Measurements from ENCODE around the gene EDC3. TPM values are rescaled to one million over a fixed set of nuclear protein-coding genes. Genes with fewer than 3 reads are reported as not detected.

The EDC3 gene
- total RNA-seq, 4 donors from 2014 or later, result 13.6 to 31.8 (median 17.2) TPM

GRCh38 chr15:74722591-74722990 is 26.8 kb upstream of the EDC3 start:
- peaks cover 0 to 22% (median 5%) of the 10 kb centered on the region in 3 donors for H3K4me1 ChIP-seq
- no CpG with 5 or more reads among the region's 13 CpGs for WGBS, 2 donors (ENCODE audit: low coverage in 1 of 2)

GRCh38 chr15:74716651-74717050 is 20.8 kb upstream of the EDC3 start:
- H3K4me3 ChIP-seq, result no peak overlapping the region
- no peaks in the 10 kb centered on the region for H3K27me3 ChIP-seq
- H3K36me3 ChIP-seq, result no peaks in the 10 kb centered on the region
- TF ChIP-seq CTCF (IDR thresholded peaks at IDR 0.05), result no peak
- TF ChIP-seq POLR2A (IDR thresholded peaks at IDR 0.05), result no peak
- no peaks in the 10 kb centered on the region for H3K4me1 ChIP-seq
- WGBS, 2 donors (ENCODE audit: low coverage in 1 of 2), result 79% methylated on average over 5 of the region's 5 CpGs; no CpG with 5 or more reads in 1 of the 2 donors
- H3K9me3 ChIP-seq, result no peaks in the 10 kb centered on the region
- no peak overlapping the region for H3K27ac ChIP-seq
- no peak for ATAC-seq

More at GRCh38 chr15:74722591-74722990, 26.8 kb upstream of the EDC3 start:
- H3K4me3 ChIP-seq, result no peak overlapping the region
- TF ChIP-seq POLR2A (IDR thresholded peaks at IDR 0.05), result no peak
- no peak for TF ChIP-seq POLR2AphosphoS5 (IDR thresholded peaks at IDR 0.05)
- no peak for TF ChIP-seq EP300 (IDR thresholded peaks at IDR 0.05)
- no peak overlapping the region for H3K27ac ChIP-seq
- ATAC-seq, result no peak
- H3K36me3 ChIP-seq, result no peaks in the 10 kb centered on the region
- no peaks in the 10 kb centered on the region for H3K9me3 ChIP-seq
- H3K27me3 ChIP-seq, result peaks cover 19% of the 10 kb centered on the region

GRCh38 chr15:74712311-74712710 is 16.5 kb upstream of the EDC3 start:
- 66 to 69% methylated on average over 3 of the region's 3 CpGs for WGBS, 2 donors (ENCODE audit: low coverage in 1 of 2)
- Histone ChIP-seq H3K36me3 (no peaks in the 10 kb centered on the region), H3K9me3 (no peaks in the 10 kb centered on the region)

GRCh38 chr15:74710319-74711094 is 14.7 kb upstream of the EDC3 start:
- H3K4me3 ChIP-seq, result no peak overlapping the region
- no peaks in the 10 kb centered on the region for H3K9me3 ChIP-seq
- H3K27ac ChIP-seq, result no peak overlapping the region
- H3K27me3 ChIP-seq, result peaks cover 29% of the 10 kb centered on the region
- H3K36me3 ChIP-seq, result no peaks in the 10 kb centered on the region
- H3K4me1 ChIP-seq, result no peaks in the 10 kb centered on the region
- WGBS, 2 donors (ENCODE audit: low coverage in 1 of 2), result 42 to 50% methylated on average over 2 to 3 of the region's 3 CpGs
- TF ChIP-seq POLR2A (IDR thresholded peaks at IDR 0.05) (no peak), CTCF (IDR thresholded peaks at IDR 0.05) (no peak), POLR2AphosphoS5 (IDR thresholded peaks at IDR 0.05) (no peak), EP300 (IDR thresholded peaks at IDR 0.05) (no peak)
- no peak for ATAC-seq

More at GRCh38 chr15:74712311-74712710, 16.5 kb upstream of the EDC3 start:
- no peak for TF ChIP-seq EP300 (IDR thresholded peaks at IDR 0.05)
- no peak for TF ChIP-seq POLR2A (IDR thresholded peaks at IDR 0.05)
- TF ChIP-seq POLR2AphosphoS5 (IDR thresholded peaks at IDR 0.05), result no peak
- Histone ChIP-seq H3K4me3 (no peak overlapping the region), H3K4me1 (no peaks in the 10 kb centered on the region), H3K27me3 (peaks cover 17% of the 10 kb centered on the region), H3K27ac (no peak overlapping the region)
- no peak for ATAC-seq

GRCh38 chr15:74709892-74710291 is 14.1 kb upstream of the EDC3 start:
- Histone ChIP-seq H3K9me3 (no peaks in the 10 kb centered on the region), H3K36me3 (no peaks in the 10 kb centered on the region), H3K27ac (no peak overlapping the region), H3K4me3 (no peak overlapping the region), H3K4me1 (no peaks in the 10 kb centered on the region), H3K27me3 (peaks cover 29% of the 10 kb centered on the region)
- TF ChIP-seq POLR2AphosphoS5 (IDR thresholded peaks at IDR 0.05) (no peak), CTCF (IDR thresholded peaks at IDR 0.05) (no peak), EP300 (IDR thresholded peaks at IDR 0.05) (no peak), POLR2A (IDR thresholded peaks at IDR 0.05) (no peak)
- WGBS, 2 donors (ENCODE audit: low coverage in 1 of 2), result 33 to 60% methylated on average over 1 of the region's 3 CpGs
- ATAC-seq, result no peak

- Histone ChIP-seq H3K27ac (no peak overlapping the region), H3K36me3 (no peaks in the 10 kb centered on the region), H3K27me3 (peaks cover 33% of the 10 kb centered on the region), H3K4me3 (no peak overlapping the region), H3K4me1 (no peaks in the 10 kb centered on the region), H3K9me3 (no peaks in the 10 kb centered on the region)
- 47 to 100% methylated on average over 1 of the region's 1 CpG for WGBS, 2 donors (ENCODE audit: low coverage in 1 of 2)
- ATAC-seq, result no peak
- TF ChIP-seq POLR2A (IDR thresholded peaks at IDR 0.05), result no peak
- TF ChIP-seq EP300 (IDR thresholded peaks at IDR 0.05), result no peak
- no peak for TF ChIP-seq CTCF (IDR thresholded peaks at IDR 0.05)
- TF ChIP-seq POLR2AphosphoS5 (IDR thresholded peaks at IDR 0.05), result no peak
These were observed 13.2 kb upstream of the EDC3 start for GRCh38 chr15:74709011-74709410.
